ENCODE data around the gene AFF3.

DNA sequence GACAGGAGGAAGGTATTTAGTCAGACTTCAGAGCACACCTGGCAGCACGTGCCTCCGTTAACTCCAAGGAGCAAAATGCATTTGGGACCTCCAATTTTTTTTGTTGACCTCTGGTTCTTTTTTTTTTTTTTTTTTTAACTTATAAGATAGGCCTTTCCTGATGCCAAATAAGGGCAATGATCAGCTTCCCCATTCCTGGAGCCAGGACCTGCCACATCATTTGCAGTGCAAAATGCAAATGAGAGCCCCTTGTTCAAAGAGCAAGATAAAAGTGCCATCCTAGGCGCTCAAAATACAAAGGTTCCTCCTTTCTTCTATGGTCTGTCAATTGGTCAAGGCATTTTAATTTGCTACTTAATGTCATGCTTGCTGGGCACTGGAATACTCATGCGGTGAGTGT is 519.4 kb downstream of the AFF3 start:
- TF ChIP-seq SUZ12 (IDR thresholded peaks at IDR 0.05) = no peak
- no peak for TF ChIP-seq NFRKB (IDR thresholded peaks at IDR 0.05)
- TF ChIP-seq SP1 (IDR thresholded peaks at IDR 0.05) = no peak
- TF ChIP-seq FOXA1 (IDR thresholded peaks at IDR 0.05) = no peak
- no peak for TF ChIP-seq FOXK2 (IDR thresholded peaks at IDR 0.05)
- no peak for TF ChIP-seq CTBP1 (IDR thresholded peaks at IDR 0.05; ENCODE audit: borderline replicate concordance)
- TF ChIP-seq HDGF (IDR thresholded peaks at IDR 0.05; ENCODE audit: borderline replicate concordance) = no peak

Measured in HEK293T (cell line).